Neutrophil (primary cell): ENCODE data around the gene ALPL.
"Not testable (repeated sequence)": the region's sequence is repeated elsewhere in the genome, so short reads cannot be mapped to it uniquely, and the experiment has no call there.

Experiments
- H3K27ac ChIP-seq: fragments of 200-600 bp; sonication (generic); 2 replicates; pipeline ENCODE4 v1.5.1; 2016; ENCODE audit warnings: mild to moderate bottlenecking, moderate library complexity
- H3K27me3 ChIP-seq: fragments of 200-600 bp; sonication (generic); 2 replicates; pipeline ENCODE4 v1.6.0; 2016; ENCODE audit warnings: mild to moderate bottlenecking
- H3K36me3 ChIP-seq: fragments of 200-600 bp; sonication (generic); 2 replicates; pipeline ENCODE4 v1.5.1; 2017
- H3K4me1 ChIP-seq, 2 experiments: fragments of 200-600 bp in 1 of 2; sonication (generic) in 1 of 2; 1 replicate in 1 of 2; 2 replicates in 1 of 2; pipeline versions ENCODE4 v1.5.1 to v1.6.1; 2013 to 2016; ENCODE audit warnings: low read depth in 1 of 2, low read length in 1 of 2, mild to moderate bottlenecking in 1 of 2, moderate library complexity in 1 of 2; ENCODE audit not compliant: control insufficient read depth in 1 of 2, insufficient read depth in 1 of 2
- H3K4me3 ChIP-seq, 2 experiments: fragments of 200-600 bp in 1 of 2; sonication (generic) in 1 of 2; 1 replicate in 1 of 2; 2 replicates in 1 of 2; pipeline ENCODE4 v1.5.1; 2013 to 2016; ENCODE audit warnings: low read depth in 1 of 2, low read length in 1 of 2, mild to moderate bottlenecking in 1 of 2, moderate library complexity in 1 of 2
- H3K9me3 ChIP-seq: fragments of 200-600 bp; sonication (generic); 2 replicates; pipeline ENCODE4 v1.5.1; 2016
- TF ChIP-seq, protein P1 (sequence below): fragments of 200-600 bp; sonication (generic); IDR thresholded peaks from 2 replicates; pipeline ENCODE4 v1.5.1; 2016; ENCODE audit warnings: antibody characterized with exemption

The ALPL gene

GRCh38 chr1:21517660-21518480, 8.6 kb downstream of the ALPL start:
- H3K27ac ChIP-seq: peak overlapping the region; percentile 21
- H3K36me3 ChIP-seq: no peaks in the 10 kb centered on the region
- H3K9me3 ChIP-seq: no peaks in the 10 kb centered on the region
- H3K27me3 ChIP-seq: peaks cover 23% of the 10 kb centered on the region
- TF ChIP-seq, protein P1, sequence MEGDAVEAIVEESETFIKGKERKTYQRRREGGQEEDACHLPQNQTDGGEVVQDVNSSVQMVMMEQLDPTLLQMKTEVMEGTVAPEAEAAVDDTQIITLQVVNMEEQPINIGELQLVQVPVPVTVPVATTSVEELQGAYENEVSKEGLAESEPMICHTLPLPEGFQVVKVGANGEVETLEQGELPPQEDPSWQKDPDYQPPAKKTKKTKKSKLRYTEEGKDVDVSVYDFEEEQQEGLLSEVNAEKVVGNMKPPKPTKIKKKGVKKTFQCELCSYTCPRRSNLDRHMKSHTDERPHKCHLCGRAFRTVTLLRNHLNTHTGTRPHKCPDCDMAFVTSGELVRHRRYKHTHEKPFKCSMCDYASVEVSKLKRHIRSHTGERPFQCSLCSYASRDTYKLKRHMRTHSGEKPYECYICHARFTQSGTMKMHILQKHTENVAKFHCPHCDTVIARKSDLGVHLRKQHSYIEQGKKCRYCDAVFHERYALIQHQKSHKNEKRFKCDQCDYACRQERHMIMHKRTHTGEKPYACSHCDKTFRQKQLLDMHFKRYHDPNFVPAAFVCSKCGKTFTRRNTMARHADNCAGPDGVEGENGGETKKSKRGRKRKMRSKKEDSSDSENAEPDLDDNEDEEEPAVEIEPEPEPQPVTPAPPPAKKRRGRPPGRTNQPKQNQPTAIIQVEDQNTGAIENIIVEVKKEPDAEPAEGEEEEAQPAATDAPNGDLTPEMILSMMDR: no peak
- peaks cover 21 to 47% of the 10 kb centered on the region in 2 experiments for H3K4me1 ChIP-seq
- no peak overlapping the region for H3K4me3 ChIP-seq

DNA sequence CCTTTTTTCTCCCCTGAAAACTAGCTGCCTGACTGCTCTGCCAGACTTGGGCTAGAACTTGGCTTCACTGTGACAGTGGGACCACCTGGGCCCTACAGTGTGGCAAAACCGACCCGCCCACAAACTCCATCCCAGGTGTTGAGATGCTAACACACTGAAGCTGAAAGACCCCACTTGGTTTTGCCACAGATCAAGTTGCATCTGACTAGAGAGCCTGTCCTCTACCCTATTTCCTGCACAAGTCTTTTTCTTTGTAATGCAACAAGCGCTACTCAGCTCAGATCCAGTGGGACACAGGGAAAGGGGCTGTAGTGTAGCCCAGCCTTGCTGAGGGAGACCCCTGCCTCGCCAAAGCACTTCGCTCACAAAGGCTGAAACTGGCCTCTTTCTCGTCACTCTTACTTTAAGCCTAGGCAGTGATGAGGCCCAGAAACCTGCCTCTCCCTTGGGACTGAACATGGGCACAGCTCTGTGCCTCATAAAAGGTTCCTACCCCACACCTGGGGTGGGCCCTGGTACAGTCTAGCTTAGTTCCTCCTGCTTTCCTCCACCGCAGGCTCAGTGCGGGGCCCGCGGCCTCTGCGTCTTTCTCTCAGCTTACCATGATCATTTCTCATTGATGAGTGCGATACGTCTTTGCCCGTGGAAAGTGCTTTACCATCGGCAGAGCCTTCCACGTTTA, 9.7 kb downstream of the ALPL start:
- TF ChIP-seq, protein P1: no peak
- Histone ChIP-seq H3K27ac (no peak overlapping the region), H3K27me3 (peaks cover 21% of the 10 kb centered on the region), H3K4me3 (no peak overlapping the region), H3K9me3 (no peaks in the 10 kb centered on the region), H3K4me1 (peaks cover 21 to 41% of the 10 kb centered on the region in 2 experiments), H3K36me3 (no peaks in the 10 kb centered on the region)

DNA sequence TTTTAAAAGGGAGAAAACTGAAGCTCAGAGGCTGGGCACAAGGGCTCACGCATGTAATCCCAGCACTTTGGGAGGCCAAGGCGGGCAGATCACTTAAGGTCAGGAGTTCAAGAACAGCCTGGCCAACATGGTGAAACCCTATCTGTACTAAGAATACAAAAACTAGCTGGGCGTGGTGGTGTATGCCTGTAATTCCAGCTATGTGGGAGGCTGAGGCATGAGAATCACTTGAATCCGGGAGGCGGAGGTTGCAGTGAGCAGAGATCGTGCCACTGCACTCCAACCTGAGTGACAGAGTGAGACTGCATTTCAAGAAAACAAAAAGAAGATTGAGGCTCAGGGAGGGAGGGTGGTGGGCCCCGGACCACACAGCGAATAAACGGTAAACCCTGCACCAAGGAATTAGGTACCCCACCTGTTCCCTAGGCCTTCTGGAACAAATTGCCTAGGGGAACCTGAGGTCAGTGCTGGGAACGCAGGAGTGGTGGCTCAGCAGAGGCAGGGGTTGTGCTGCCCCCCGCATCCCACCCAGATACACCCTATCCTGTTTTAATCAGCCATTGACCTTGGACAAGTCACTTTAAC, 10.4 kb downstream of the ALPL start:
- not testable (repeated sequence) for H3K36me3 ChIP-seq, H3K27ac ChIP-seq, H3K4me3 ChIP-seq, H3K9me3 ChIP-seq
- H3K4me1 ChIP-seq: peaks cover 26 to 40% of the 10 kb centered on the region in 2 experiments
- H3K27me3 ChIP-seq: peaks cover 14% of the 10 kb centered on the region

GRCh38 chr1:21520899-21521716, 11.9 kb downstream of the ALPL start:
- TF ChIP-seq, protein P1: no peak
- Histone ChIP-seq H3K9me3 (no peaks in the 10 kb centered on the region), H3K36me3 (no peaks in the 10 kb centered on the region), H3K27ac (no peak overlapping the region), H3K27me3 (peaks cover 8% of the 10 kb centered on the region), H3K4me3 (no peak overlapping the region), H3K4me1 (peaks cover 37 to 43% of the 10 kb centered on the region in 2 experiments)

GRCh38 chr1:21521717-21522060, 12.5 kb downstream of the ALPL start:
- H3K4me3 ChIP-seq: no peak overlapping the region
- no peak overlapping the region for H3K27ac ChIP-seq
- peaks cover 8% of the 10 kb centered on the region for H3K27me3 ChIP-seq
- no peaks in the 10 kb centered on the region for H3K9me3 ChIP-seq
- peaks cover 31 to 37% of the 10 kb centered on the region in 2 experiments for H3K4me1 ChIP-seq
- H3K36me3 ChIP-seq: no peaks in the 10 kb centered on the region
- TF ChIP-seq, protein P1: no peak
